ENCODE data around the gene CDC42SE1.

Gene CDC42SE1

DNA sequence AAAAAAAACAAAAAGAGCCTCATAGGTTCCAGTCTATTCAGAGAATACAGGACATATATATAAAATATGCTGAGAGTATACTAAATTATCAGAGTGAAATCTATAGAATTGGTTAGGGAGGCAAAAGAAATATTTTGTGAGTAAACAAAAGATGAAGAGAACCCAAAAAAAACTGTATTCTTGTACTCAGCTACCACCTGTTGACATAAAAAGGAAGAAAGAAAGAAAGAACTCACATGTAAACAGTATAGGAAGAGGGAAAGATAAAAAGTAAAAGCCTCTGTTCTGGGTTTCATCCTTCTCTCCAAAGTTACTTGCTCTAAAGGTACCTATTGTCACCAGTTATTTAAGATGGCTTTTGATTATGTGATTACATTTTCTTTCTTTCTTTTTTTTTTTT lies 33.0 kb downstream of the CDC42SE1 start:
- H3K4me3 ChIP-seq (ENCODE audit: low read depth, low read length): no peak overlapping the region
- TF ChIP-seq, protein P1, sequence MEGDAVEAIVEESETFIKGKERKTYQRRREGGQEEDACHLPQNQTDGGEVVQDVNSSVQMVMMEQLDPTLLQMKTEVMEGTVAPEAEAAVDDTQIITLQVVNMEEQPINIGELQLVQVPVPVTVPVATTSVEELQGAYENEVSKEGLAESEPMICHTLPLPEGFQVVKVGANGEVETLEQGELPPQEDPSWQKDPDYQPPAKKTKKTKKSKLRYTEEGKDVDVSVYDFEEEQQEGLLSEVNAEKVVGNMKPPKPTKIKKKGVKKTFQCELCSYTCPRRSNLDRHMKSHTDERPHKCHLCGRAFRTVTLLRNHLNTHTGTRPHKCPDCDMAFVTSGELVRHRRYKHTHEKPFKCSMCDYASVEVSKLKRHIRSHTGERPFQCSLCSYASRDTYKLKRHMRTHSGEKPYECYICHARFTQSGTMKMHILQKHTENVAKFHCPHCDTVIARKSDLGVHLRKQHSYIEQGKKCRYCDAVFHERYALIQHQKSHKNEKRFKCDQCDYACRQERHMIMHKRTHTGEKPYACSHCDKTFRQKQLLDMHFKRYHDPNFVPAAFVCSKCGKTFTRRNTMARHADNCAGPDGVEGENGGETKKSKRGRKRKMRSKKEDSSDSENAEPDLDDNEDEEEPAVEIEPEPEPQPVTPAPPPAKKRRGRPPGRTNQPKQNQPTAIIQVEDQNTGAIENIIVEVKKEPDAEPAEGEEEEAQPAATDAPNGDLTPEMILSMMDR (IDR thresholded peaks at IDR 0.05; ENCODE audit: control insufficient read depth, extremely low read depth, insufficient read depth): no peak
- no peak for DNase-seq (ENCODE audit: low read depth)

DNA sequence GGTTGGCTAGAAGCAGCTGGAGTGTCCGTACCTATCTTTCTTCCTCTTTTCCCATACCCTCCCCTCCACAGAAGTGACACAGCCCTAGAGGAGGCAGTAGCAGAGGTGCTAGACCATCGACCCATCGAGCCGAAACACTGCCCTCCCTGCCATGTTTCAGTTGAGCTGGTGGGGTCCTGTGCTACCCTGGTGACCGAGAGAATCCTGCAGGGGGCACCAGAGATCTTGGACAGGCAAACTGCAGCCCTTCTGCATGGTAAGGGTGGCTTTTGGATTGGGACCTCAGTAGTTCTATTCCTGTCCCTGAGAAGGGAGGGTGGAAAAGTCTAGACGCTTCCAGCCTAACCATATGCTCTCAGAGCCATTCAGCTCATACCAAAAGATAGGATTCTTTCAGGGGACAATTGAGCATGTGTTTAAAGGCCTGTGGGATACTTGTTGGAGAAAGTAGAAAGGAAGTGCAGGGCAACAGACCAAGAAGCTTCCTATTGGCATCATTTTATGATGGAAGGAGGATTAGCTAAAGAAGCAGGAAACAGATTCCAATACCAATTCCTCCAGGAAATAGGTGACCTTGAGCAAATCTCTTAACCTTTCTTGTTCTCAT lies 34.8 kb downstream of the CDC42SE1 start:
- DNase-seq (ENCODE audit: low read depth): no peak
- TF ChIP-seq, protein P1 (IDR thresholded peaks at IDR 0.05; ENCODE audit: control insufficient read depth, extremely low read depth, insufficient read depth): peak; percentile 60
- H3K4me3 ChIP-seq (ENCODE audit: low read depth, low read length): no peak overlapping the region

DNA sequence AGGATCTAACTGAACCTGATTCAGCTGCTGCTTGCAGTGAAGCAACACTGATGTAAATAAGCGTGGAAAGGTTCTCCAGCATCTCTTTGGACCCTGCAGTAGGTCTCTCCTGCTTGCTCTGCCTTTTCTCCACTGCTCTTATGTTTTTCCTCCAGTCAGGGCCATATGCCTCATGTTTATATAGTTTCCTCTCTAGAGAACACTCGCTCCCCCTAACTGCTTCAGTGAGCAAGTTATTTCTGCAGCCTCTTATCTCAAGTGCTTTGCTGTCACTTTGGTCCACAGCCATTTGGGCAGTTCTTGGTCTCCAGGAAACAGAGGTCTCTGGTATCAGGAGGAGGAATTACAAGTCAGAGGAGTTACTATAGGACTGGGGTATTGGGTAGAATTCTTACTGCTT lies 45.9 kb downstream of the CDC42SE1 start:
- no peak overlapping the region for H3K4me3 ChIP-seq (ENCODE audit: low read depth, low read length)
- TF ChIP-seq, protein P1 (IDR thresholded peaks at IDR 0.05; ENCODE audit: control insufficient read depth, extremely low read depth, insufficient read depth): no peak
- no peak for DNase-seq (ENCODE audit: low read depth)

DNA sequence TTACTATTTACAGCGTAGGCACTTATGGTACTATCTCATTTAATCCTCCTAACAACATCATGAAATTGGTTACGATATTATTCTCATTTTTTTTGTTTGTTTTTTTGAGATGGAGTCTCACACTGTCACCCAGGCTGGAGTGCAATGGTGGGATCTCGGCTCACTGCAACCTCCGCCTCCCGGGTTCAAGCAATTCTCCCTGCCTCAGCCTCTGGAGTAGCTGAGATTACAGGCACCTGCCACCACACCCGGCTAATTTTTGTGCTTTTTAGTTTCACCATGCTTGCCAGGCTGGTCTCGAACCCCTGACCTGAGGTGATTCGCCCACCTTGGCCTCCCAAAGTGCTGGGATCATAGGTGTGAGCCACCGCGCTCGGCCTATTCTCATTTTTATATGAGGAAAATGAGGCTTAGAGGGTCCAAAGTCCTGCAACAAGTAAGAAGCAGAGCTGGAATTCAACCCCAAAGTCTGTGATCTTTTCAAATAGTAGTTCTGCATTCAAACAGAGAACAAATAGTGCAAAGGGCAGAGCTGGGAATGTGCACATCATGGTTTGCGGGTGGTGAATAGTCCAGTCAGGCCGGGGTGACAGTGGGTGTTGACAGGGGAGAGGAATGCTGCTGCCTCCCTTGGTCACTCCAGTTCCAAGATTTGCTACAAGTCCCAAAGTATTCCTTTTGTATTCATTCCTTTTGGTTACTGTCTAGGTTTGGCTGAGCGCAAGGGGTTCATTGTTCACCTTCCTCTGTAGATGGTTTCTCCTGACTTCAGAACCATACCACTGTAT lies 46.5 kb downstream of the CDC42SE1 start:
- DNase-seq (ENCODE audit: low read depth): no peak
- no peak overlapping the region for H3K4me3 ChIP-seq (ENCODE audit: low read depth, low read length)
- TF ChIP-seq, protein P1 (IDR thresholded peaks at IDR 0.05; ENCODE audit: control insufficient read depth, extremely low read depth, insufficient read depth): no peak

DNA sequence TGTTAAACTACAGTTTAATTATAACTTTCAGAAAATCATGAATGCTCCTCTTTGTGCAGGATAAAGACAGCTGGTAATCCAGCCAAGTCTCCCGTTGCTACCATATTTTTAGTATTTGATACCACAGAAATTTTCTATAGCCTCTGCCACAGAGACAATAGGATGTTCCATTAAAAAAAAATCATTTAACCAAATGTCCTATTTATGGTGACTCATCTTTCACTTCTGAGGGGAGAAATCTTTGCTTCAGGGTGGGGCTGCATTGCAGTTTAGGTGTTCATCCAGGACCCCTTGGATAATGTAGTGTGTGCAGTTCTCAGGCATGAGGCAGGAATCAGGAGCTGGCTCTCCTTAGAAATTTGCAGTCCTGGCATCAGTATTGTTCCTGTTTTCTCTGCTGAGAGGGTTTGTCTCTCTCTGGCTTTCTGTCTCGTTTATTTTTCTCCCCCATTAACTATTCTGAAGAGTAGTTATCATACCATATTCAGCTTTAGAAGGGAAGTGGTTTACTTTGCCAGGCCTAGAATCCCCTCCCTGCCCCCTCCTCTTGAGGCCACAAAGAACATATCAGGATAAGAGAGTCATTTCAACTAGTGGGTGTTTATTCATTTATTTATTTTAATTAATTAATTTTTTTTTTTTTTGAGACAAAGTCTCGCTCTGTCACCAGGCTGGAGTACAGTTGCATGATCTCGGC lies 48.1 kb downstream of the CDC42SE1 start:
- H3K4me3 ChIP-seq (ENCODE audit: low read depth, low read length): no peak overlapping the region
- no peak for DNase-seq (ENCODE audit: low read depth)
- TF ChIP-seq, protein P1 (IDR thresholded peaks at IDR 0.05; ENCODE audit: control insufficient read depth, extremely low read depth, insufficient read depth): no peak

DNA sequence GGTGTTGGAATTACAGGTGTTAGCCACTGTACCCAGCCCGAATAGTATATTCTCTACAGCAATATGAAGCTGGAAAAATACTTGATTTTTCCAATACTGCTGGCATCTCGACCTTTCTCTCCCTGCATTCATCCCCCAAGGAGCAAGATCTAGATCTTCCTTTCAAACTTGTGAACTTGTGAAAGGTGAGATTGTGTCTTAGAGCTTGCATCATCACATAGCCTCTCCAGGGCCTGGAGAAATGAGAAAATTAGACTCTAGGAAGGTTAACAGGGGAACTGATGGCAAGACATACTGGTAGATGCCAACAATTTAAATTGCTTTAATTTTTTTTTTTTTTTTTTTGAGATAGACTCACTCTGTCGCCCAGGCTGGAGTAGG lies 49.1 kb downstream of the CDC42SE1 start:
- H3K4me3 ChIP-seq (ENCODE audit: low read depth, low read length): no peak overlapping the region
- no peak for DNase-seq (ENCODE audit: low read depth)
- TF ChIP-seq, protein P1 (IDR thresholded peaks at IDR 0.05; ENCODE audit: control insufficient read depth, extremely low read depth, insufficient read depth): no peak

All from LNCaP clone FGC (cell line).